Effector CD8-positive, alpha-beta T cell (primary cell): ENCODE data around the gene DCP2.

Experiments used
- DNase-seq: peaks from one replicate; lab custom pipeline; 2025; lab: John Stamatoyannopoulos, UW

The DCP2 gene

DNA sequence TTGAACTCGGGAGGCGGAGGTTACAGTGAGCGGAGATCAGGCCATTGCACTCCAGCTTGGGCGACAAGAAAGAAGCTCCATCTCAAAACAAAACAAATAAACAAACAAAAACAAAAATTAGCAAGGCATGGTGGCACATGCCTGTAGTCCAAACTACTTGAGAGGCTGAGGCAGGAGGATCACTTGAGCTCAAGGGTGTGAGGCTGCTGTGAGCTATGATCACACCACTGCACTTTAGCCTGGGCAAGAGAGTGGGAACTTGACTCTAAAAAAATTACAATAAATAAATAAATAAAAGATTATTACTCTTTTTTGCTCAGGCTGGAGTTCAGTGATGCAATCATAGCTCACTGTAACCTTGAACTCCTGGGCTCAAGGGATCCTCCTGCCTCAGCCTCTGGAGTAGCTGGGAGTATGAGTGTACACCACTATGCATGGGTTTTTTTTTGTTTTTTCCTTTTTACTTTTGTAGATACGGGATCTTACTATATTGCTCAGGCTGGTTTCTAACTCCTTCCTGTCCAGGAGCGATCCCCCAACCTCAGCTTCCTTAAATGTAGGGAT is 9.0 kb upstream of the DCP2 start:
- no peak for DNase-seq

DNA sequence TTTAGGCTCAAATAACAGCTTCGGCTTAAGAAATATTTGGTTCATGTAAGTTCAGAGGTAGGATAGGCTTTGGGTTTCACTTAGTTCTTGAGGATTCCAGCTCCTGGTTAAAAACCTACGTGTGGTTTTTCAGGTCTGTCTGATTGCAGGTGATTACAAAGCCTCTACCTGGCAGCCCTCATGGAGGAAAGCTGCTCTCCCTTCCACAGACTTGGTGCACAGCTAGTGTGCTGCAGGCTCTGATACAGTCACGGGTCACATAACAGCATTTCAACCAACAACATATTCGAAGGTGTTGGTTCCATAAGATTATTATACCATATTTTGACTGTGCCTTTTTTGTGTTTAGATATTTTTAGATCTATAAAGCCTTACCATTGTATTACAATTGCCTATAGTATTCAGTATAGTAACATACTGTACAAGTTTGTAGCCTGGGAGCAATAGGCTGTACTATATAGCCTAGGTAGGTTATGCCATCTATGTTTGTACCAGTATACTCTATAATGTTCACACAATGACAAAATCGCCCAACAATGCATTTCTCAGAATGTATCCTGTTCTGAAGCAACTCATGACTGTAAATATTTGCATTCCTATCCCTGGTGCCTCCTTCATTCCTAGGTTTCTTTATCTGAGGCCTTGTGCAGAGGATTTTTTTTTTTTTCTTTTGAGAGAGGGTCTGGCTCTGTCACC is 8.0 kb upstream of the DCP2 start:
- DNase-seq: no peak

DNA sequence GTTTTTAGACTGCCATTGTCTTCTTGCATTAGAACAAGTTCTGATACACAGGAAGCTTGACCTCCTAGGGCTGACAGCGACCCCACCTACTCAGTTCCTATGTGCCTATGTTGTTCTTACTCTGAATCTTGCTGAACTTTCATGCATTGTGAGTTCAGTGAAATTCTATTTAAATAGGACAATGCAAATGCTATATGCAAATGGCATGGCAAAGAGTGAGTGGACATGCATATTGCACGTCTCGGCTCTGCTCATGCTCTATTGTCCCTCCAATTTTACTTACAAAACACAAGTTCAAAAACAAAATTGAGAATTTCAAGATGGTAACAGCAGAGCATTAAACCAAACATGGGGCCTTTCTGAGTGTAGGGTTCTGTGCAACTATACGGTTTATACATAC is 5.3 kb upstream of the DCP2 start:
- no peak for DNase-seq

DNA sequence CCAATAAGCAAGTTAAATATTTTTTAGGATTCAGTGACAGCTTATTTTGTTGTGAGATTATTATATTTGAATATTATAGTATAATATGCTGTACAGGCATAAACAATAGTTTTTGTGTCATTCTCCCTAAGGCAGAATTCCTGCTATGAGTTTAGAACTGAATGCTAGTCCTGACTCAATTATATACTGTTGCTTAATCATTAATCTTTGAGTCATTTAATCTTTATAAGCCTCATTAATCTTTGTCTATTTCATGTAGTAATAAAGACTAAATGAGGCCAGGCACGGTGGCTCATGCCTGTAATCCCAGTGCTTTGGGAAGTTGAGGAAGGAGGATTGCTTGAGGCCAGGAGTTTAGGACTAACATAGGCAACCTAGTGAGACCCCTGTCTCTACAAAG is 3.6 kb upstream of the DCP2 start:
- DNase-seq: no peak

DNA sequence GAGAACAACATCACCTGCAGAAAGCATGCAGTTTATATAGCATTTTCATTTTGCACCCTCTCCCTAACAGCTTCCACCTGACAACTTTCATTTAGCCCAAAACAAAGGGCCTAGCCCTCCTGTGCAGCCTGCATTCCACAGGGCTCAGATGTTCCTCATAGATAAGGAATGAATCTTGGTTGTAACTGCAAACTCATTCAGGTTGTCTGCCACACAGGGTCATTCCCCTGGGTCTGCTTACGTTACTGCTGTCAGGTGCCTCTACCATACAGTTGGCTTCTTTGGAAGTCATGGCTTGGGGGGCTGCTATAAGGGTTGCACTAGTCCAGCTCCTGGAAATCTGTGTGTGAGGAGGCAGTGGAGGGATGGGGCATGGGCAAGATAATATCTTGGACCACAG is 2.7 kb upstream of the DCP2 start:
- DNase-seq: no peak

DNA sequence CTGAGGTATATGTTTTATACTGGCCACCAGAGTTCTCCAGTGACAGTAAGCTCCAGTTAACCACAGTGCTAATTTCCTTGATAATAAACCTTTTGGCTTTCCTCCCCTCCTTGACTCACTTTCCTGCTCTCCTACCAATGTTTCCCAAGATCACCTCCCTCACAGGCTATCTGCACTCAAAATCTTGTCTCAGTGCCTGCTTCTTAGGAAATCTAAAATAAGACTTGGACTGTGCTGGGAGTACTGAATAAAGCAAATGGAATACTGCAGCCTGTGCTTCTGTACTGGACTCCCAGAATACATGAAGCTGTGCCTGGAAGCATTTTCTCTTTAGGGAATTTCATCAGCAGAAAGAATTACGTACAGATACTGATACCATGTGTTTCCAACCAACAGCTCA is 1.7 kb upstream of the DCP2 start:
- no peak for DNase-seq

DNA sequence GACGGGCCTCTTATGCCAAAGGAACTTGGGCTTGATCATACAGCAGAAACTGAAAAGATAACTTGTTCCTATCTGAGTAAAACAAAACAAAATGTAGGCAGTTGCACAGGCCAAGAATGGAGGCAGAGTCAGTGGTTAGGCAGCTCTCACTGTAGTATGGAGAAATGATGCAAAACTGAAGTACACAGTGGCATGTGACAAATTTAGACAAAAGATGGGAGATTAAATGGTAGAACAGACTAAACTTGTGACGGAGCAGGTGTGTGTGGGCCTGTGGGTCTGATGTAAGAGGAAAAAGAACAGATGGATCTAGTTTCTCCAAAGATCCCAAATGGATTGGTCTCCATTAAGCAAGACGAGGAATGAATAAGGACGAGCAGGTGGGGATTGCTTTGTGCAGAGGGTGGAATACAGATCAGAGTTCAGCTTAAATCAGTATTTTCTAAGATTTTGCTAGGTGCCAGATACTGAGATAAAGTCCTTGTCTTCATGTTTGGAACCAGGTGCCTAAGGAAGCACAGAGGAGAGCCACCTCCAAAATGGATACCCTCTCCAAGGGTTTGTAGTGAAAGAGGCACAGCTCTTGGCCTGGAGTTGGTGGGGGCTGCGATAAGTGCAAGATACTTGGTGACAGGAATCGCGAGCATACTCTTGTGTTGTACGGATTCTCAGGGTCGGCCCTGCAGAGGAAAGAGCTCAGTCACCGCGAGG is 722 bp upstream of the DCP2 start:
- DNase-seq: no peak

DNA sequence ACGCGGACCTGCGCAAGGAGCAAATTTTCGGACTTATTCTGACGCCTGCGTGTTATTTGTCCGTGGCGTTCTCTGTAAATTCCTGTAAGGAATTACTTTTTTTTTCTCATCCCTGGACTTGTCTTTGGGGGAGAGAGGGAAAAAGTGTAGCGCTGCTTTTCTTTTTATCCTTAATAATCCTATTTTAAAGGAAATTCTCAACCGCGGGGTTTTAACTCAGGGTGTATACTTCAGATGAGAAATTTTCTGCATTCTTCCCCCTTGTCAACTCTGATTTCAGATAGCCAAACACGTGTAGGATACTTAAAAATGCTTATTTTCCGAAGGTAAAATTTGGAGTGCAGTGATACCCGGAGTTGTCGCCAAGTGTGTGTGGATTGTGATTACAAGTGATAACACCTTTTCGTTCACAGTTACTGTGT is 853 bp downstream of the DCP2 start:
- no peak for DNase-seq

DNA sequence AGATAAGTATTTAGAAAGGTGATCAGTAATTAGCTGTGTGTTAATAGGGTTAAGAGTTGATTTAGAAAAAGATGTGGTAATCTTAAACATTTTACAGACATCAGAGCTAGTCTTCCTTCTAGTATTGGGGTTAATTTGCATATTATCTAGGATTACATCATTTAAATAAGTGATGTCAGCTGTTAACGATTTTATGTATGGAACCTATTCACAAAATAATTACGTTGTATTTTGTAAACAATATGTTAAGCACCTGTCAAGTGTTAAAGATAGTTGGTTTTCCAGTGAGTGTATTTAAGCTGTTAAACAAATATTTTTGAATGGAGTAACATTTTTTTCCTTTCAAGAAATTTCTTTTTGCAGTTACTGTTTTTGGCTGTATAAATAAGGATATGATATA is 2.2 kb downstream of the DCP2 start:
- no peak for DNase-seq

DNA sequence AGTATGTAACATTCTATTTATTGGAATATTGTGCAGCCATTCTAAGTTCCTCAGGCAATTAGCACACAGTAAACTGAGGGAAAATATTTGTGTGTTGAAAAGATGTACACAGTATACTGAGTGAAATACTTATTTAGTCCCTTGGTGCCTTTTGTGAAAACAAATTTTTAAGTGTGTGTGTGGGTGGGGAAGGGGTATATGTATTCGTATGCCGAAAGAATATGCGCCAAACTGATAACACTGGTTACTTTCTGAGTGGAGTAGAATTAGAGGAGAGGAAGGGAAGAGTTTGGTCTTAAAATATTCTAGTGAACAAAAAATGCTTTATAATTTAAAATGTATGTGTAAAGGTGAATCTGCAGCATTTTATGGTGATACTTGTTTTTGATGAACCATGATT is 3.1 kb downstream of the DCP2 start:
- no peak for DNase-seq

DNA sequence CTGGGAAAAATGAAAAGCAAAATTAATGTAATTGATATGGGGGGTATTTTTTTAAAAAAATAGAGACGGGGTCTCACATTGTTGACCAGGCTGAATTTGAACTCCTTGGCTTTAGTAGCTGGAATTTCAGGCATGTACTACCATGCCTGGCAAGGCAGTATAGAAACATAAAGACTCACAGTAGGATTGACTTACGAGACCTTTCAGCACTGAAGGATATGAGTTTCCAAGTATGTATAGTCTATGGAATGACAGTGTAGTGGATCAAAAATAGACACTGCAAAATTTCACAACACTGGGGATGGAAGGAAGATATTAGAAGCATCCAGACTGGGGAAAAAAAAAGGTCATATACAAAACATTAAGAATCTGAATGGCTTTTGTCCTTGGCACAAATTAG is 6.8 kb downstream of the DCP2 start:
- no peak for DNase-seq

DNA sequence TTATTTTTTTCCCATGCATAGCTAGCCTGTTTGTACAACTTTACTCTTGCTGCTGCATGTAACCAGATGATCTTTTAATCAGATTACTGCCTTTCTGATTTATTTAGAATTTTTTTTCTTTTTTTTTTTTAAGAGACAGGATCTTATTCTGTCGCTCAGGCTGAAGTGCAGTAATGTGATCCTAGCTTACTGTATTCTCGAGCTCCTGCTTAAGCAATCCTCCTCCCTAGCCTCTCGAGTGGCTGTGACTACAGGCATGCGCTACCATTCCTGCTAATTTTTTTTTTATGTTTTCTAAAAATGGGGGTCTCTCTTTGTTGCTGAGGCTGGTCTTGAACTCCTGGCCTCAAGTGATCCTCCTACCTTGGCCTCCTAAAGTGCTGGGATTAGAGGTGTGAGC is 9.6 kb downstream of the DCP2 start:
- no peak for DNase-seq

DNA sequence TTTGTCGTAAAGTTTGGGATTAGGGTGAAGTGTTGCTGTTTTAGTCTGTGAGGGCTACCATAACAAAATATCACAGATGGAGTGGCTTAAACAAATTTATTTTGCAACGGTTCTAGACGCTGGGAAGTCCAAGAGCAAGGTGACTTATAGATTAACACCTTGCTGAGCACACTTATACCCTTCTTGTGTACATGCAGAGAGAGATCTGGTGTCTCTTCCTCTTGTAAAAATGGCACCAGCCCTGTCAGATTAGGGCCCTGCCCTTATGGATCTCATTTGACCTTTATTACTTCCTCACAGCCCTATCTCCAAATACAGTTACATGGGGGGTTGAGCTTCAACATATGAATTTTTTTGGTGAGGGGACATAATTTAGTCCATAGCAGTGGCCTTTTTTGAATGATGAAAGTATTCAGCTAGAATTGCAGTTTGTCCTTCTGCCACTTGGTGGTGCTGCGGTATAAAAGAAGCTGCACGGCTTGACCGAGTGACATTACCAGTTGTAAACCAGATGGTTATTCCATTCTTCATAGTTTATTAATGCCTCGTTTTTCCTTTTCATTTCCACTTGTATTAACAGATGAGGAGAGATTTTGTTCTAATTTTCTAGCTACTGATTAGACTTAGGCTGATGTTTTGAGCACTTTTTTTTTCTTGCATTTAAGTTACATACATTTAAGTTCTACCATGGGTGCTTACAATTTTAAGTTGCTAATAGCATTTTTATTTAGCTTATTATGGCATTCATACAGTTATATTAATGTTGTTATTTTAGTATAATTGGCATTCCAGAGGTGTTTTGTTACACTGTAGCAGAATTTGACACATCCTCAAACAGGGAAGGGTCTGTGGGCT is 19.4 kb downstream of the DCP2 start:
- peak; percentile 64 for DNase-seq

DNA sequence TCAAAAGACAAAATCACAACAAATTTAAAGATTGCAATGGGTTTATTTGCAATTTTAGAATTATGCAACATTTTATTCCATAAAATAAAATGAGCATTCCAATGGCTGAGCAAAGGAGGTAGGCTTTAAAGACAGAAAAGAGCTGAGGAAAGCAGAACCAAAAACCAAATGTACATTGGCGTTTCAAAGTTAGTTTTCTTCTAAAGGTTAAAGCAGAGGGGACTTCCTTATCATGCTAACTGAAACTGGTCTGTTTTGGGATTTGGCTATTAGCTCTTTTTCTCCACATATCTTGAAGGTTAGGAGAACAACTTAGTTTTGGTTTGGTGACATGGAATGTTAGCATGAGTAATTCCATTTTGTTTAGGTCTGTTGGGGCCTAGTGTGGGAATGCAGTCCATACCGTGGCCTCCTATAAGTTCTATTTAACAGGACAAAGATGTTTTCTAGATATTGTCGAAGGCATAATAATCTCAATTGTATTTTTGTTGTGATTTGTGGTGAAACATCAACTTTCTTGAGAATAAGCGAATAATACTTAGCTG is 20.3 kb downstream of the DCP2 start:
- no peak for DNase-seq

DNA sequence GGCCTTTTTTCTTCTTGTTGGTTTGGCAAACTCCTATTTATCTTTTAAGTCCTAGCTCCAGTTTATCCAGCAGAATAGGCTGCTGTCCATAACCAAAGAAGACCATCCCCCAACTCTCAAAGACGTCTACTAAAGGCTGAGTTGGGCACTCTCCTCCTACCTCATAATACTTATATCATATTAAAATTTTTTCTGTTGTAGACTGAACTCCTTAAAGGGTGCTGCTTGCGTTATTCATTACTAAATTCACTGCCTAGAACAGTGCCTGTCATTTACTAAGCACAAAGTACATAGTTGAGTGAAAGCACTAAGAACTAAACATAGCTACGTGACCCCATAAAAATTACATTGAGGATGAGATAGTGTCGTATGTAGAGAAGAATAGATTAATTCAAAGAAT is 21.7 kb downstream of the DCP2 start:
- DNase-seq: no peak

DNA sequence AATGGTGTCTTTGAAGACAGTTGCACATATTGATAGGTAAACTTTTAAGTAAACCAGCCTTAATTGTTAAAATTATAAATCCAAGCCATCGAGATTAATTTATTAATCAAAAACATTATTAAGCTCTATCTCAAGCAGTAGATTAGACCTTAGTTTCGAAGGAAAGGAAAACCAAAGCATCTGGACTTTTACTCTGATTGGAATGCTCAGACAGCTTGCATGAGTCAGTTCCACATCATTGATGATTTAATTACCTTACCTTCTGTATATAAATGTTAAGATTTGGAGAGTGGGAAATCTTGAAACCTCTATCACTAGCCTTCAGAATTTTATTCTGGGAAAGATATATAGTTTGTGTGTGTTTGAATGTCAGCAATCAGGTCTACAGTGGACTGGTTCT is 23.9 kb downstream of the DCP2 start:
- DNase-seq: no peak

DNA sequence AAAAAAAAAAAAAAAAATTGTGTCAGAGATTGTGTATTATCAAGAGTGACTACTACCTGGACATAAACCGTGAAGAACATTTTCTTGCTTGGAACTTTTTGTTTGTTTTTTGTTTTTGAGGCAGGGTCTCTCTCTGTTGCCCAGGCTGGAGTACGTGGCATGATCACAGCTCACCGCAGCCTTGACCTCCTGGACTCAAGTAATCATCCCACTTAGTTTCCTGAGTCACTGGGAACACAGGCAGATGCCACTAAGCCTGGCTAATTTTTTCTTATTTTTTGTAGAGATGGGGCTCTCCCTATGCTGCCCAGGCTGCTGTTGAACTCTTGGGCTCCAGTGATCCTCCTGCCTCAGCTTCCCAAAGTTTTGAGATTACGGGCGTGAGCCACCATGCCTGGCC is 25.8 kb downstream of the DCP2 start:
- no peak for DNase-seq

DNA sequence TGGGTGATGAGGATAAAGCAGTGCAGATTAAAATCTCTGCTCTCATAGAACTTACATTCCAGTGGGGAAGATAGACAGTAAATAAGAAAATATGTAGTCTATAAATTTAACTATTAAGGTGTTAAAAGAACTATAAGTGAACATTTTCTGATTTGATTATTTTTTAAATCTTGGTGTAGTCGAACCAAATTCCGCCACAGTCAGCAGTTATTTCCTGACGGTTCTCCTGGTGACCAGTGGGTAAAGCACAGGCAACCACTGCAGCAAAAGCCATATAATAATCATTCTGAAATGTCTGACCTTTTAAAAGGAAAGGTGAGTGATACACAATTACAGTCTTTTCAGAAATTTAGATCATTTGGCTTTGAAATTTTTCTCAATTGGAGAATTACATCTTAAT is 27.2 kb downstream of the DCP2 start:
- no peak for DNase-seq

DNA sequence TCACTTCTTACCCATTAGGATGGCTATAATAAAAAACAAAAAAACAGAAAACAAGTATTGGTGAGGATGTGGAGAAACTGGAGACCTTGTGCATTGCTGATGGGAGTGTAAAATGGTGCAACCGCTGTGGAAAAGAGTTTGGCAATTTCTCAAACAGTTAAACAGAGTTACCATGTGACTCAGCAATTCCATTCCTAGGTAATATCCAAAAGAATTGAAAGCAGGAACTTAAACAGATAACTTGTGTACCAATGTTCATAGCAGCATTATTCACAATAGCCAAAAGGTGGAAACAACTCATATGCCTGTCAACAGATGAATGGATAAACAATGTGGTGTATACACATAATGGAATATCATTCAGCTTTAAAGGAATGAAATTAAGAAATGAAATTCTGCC is 28.9 kb downstream of the DCP2 start:
- DNase-seq: no peak

DNA sequence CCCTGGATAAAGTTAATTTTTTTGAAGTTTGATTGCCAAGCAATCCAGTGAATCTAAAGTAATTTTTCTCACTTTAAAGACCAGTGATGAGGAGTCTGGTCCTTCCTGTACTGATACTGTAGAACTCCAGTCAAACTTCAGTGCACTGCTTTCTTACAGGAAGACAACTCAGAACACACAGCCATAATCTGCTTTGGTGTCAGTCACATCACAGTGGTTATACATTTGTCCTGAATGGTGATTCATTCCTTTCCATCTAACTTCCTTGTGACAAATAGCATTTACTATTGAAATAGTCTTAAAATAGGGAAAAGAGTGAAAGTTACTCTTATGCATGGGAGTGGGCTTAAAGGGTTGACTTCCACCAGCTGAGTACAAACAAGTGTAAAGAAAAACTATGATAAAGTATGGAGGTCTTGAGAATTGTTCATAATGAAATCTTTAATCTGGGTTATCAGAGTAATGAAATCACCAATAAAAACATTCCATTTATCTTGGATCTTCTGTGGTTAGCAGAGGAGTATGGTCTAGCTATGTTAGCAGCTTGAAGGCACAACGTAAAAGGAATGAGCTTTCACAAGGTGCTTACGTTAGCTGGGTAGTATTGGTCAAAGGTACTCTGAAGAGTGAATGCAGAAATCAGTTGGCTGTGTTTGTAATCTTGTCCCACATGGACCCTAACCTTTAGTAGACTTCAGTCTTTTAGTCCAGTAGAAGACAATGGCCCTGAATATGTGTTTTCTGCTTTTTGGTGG is 41.5 kb downstream of the DCP2 start:
- no peak for DNase-seq

DNA sequence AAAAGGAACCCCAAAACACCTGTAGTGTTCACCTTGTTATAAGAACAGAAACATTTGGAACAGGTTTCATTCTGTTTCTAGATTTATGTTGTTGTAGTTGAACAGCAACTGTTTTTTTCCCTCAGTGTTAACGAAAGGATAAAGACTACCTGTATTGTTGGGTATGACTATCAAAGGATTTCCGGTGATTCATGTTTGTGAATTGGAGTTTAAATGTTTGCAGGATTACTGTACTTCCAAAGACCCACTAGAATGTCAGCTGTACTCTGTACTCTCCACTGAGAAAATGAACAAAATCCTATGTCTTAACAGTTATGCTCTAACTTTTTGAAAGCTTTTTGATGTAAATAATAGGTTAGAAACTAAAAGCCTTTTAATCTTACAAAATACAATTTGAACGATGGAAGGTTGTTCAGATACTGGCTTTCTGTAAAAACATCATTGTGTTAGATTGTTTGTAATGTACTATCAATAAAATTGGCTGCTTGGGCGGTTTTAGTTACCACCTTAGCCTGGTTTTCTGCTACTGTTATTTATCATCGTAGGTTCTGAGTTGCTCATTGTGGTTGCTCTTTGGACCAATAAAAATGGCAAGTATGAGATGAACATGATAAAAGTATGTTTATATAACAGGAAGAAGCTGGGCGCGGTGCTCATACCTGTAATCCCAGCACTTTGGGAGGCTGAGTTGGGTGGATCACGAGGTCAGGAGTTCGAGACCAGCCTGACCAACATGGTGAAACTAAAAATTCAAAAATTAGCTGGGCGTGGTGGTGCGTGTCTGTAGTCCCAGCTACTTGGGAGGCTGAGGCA is 44.1 kb downstream of the DCP2 start:
- no peak for DNase-seq
